Sigmoid colon (tissue), 7 donors: Measurements from ENCODE around the gene PTPN20. TPM values are rescaled to one million over a fixed set of nuclear protein-coding genes. Genes with fewer than 3 reads are reported as not detected.
A peak's percentile ranks its signal among the peaks of the same experiment; 100 is the strongest.

ENCODE experiments used
- DNase-seq: peaks from one replicate; pipeline ENCODE4 v3.0.0-alpha.2; 2019
- H3K27ac ChIP-seq, 4 donors: fragments of 200-600 bp; sonication (generic); one replicate each; pipeline ENCODE4 v1.5.1; 2016 to 2019; ENCODE audit warnings: mild to moderate bottlenecking in 1 of 4
- H3K27me3 ChIP-seq, 3 donors: fragments of 200-600 bp; sonication (generic); one replicate each; pipeline ENCODE4 v1.5.1; 2019; ENCODE audit warnings: mild to moderate bottlenecking in 1 of 3
- H3K36me3 ChIP-seq, 4 donors: fragments of 200-600 bp; sonication (generic); one replicate each; pipeline ENCODE4 v1.5.1; 2016 to 2019
- H3K4me1 ChIP-seq, 4 donors: fragments of 200-600 bp; sonication (generic); one replicate each; pipeline ENCODE4 v1.5.1; 2017 to 2019
- H3K4me3 ChIP-seq, 4 donors: fragments of 200-600 bp; sonication (generic); one replicate each; pipeline ENCODE4 v1.5.1; 2017 to 2019; ENCODE audit warnings: mild to moderate bottlenecking in 2 of 4, moderate library complexity in 1 of 4
- H3K9me3 ChIP-seq, 4 donors: fragments of 200-600 bp in 3 of 4; sonication (generic) in 3 of 4; one replicate each; pipeline versions ENCODE4 v1.5.1 to v1.6.1; 2013 to 2019
- CTCF ChIP-seq, 4 experiments: fragments of 450-650 bp in 3 of 4; fragments of 200-600 bp in 1 of 4; IDR thresholded peaks; one replicate each; pipeline ENCODE4 v1.5.1; 2016 to 2019; ENCODE audit warnings: antibody characterized with exemption in 4 of 4, mild to moderate bottlenecking in 3 of 4, moderate library complexity in 2 of 4
- EP300 ChIP-seq, 4 donors: sonication (generic); formaldehyde crosslinking; IDR thresholded peaks; one replicate each; pipeline ENCODE4 v1.6.1; 2017; ENCODE audit warnings: antibody characterized with exemption in 4 of 4
- POLR2A ChIP-seq, 2 donors: fragments of 450-650 bp; IDR thresholded peaks; one replicate each; pipeline ENCODE4 v1.6.1; 2016; ENCODE audit warnings: antibody characterized with exemption in 2 of 2, mild to moderate bottlenecking in 2 of 2, moderate library complexity in 2 of 2
- POLR2AphosphoS5 ChIP-seq, 4 donors: sonication (generic); formaldehyde crosslinking; IDR thresholded peaks; one replicate each; pipeline ENCODE4 v1.6.1; 2017; ENCODE audit warnings: antibody characterized with exemption in 4 of 4
- WGBS, 2 donors: extraction: QIAGEN DNeasy Blood & Tissue Kit; methylation state at CpG; one replicate each; pipeline ENCODE4 v1.1.7; 2013; 5-methylcytosine and 5-hydroxymethylcytosine counted together
- intact Hi-C: fragments of 100-400 bp; cut with DNase I; formaldehyde crosslinking; loops from one replicate; pipeline ENCODE4 v1.15.1; 2023
- polyA plus RNA-seq, 3 donors: library from polyadenylated mRNA; stranded (reverse); fragments of 200-250 nt; gene quantifications; one replicate each; pipeline ENCODE4 v1.2.3, GENCODE V29; 2013
- total RNA-seq, 4 donors: library from RNA; depleted of rRNA; stranded (reverse); fragments of >200 nt; gene quantifications; one replicate each; pipeline ENCODE4 v1.1.0, GENCODE V29; 2016
- donor health status: healthy with polysubstance abuse.
- donor health status: Bipolar disorder and iron deficiency.
- donor health status: healthy.

PTPN20 gene
- total and polyA plus RNA-seq, 7 donors, result 0.50 to 3.0 (median 1.4) TPM; not detected in 1

- H3K27ac ChIP-seq, result no peak overlapping the region
- no peaks in the 10 kb centered on the region for H3K4me1 ChIP-seq
- 76 to 81% methylated on average over 8 of the region's 8 CpGs for WGBS, 2 donors
- TF ChIP-seq EP300 (IDR thresholded peaks at IDR 0.05) (no peak), POLR2AphosphoS5 (IDR thresholded peaks at IDR 0.05) (no peak), POLR2A (IDR thresholded peaks at IDR 0.05) (no peak), CTCF (IDR thresholded peaks at IDR 0.05) (no peak)
- no peak for DNase-seq
- H3K9me3 ChIP-seq, result no peaks in the 10 kb centered on the region
- intact Hi-C loops, result no loop called here
- no peak overlapping the region for H3K4me3 ChIP-seq
- H3K27me3 ChIP-seq, result no peaks in the 10 kb centered on the region
- H3K36me3 ChIP-seq, result no peaks in the 10 kb centered on the region
Observed at GRCh38 chr10:47019155-47020145, 108.2 kb downstream of the PTPN20 start.

- intact Hi-C loops, result no loop called here
- Histone ChIP-seq H3K36me3 (no peaks in the 10 kb centered on the region), H3K4me3 (no peak overlapping the region), H3K9me3 (no peaks in the 10 kb centered on the region), H3K4me1 (no peaks in the 10 kb centered on the region), H3K27ac (no peak overlapping the region), H3K27me3 (no peaks in the 10 kb centered on the region)
- 87 to 91% methylated on average over 5 of the region's 5 CpGs for WGBS, 2 donors
- TF ChIP-seq POLR2AphosphoS5 (IDR thresholded peaks at IDR 0.05) (no peak), CTCF (IDR thresholded peaks at IDR 0.05) (no peak), EP300 (IDR thresholded peaks at IDR 0.05) (no peak), POLR2A (IDR thresholded peaks at IDR 0.05) (no peak)
- no peak for DNase-seq
Observed at GRCh38 chr10:47020471-47020870, 109.2 kb downstream of the PTPN20 start.

GRCh38 chr10:47021850-47022249 lies 110.6 kb downstream of the PTPN20 start:
- H3K27ac ChIP-seq, result no peak overlapping the region
- H3K27me3 ChIP-seq, result no peaks in the 10 kb centered on the region
- H3K4me1 ChIP-seq, result no peaks in the 10 kb centered on the region
- H3K36me3 ChIP-seq, result no peaks in the 10 kb centered on the region
- intact Hi-C loops, result no loop called here
- TF ChIP-seq POLR2A (IDR thresholded peaks at IDR 0.05) (no peak), CTCF (IDR thresholded peaks at IDR 0.05) (no peak), POLR2AphosphoS5 (IDR thresholded peaks at IDR 0.05) (no peak), EP300 (IDR thresholded peaks at IDR 0.05) (no peak)
- H3K9me3 ChIP-seq, result no peaks in the 10 kb centered on the region
- WGBS, 2 donors, result 86 to 90% methylated on average over 6 of the region's 6 CpGs
- no peak overlapping the region for H3K4me3 ChIP-seq
- no peak for DNase-seq

DNA sequence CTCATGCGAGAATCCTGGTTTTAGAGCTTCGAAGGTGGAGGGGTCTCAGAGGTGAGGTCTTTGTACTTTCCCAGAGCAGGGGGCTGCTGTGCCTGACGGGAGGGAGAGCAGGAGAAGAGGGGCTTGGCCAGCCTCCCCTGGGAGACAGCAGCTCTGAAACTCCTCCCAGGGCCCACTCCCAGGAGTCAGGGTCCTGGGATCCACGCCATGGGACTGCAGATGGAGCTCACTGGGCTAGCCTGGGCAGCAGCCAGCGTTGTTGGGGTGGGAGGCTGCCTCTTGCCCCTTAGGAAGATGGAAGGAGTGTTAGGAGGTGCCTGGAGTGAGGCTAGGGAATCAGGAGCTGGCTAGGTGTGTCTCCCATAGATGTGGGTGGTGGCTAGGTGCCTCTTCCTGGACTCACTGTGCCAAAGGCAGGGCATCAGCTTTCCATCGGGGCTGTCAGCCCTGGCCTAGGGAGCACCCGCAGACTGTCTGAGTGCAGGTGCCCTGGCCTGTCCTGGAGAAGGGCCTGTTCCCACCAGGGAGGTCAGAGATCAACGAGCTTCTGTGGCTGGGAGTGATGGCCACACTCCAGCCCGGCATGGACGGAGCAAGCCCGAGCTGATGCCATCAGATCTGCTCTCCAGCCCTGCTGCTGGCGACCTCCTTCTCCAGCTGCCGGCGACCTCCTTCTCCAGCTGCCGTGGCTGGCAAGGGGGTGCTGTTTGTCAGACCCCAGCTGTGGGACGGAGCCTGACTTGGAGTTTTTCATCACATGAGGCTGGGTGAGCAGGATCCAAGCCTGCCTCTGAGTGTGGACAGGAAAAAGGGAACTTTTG lies 111.3 kb downstream of the PTPN20 start:
- Histone ChIP-seq H3K36me3 (no peaks in the 10 kb centered on the region), H3K27ac (peak overlapping the region in 1 of 4 donors; percentile 3), H3K27me3 (no peaks in the 10 kb centered on the region), H3K4me3 (no peak overlapping the region), H3K4me1 (no peaks in the 10 kb centered on the region), H3K9me3 (no peaks in the 10 kb centered on the region)
- WGBS, 2 donors, result 78% methylated on average over 16 of the region's 16 CpGs
- TF ChIP-seq POLR2AphosphoS5 (IDR thresholded peaks at IDR 0.05), result no peak
- no peak for TF ChIP-seq POLR2A (IDR thresholded peaks at IDR 0.05)
- TF ChIP-seq EP300 (IDR thresholded peaks at IDR 0.05), result no peak
- TF ChIP-seq CTCF (IDR thresholded peaks at IDR 0.05), result no peak
- intact Hi-C loops, result no loop called here
- peak; percentile 60 for DNase-seq
